NCI-H2081 treated with DMSO at 0.1 percent for 48 hours (cell line): ENCODE data around the gene CLDN20.
"Not testable (repeated sequence)": the region's sequence is repeated elsewhere in the genome, so short reads cannot be mapped to it uniquely, and the experiment has no call there.

Experiments used
- DNase-seq: peaks from one replicate; lab custom pipeline; 2025; lab: John Stamatoyannopoulos, UW

CLDN20 gene

GRCh38 chr6:155263373-155264063 lies at the start of gene CLDN20:
Gene CLDN20 (plus strand): TSS chr6:155264013. CDS start chr6:155275720, 11,707 bp downstream.
- DNase-seq, result no peak

GRCh38 chr6:155215906-155216305 lies 47.9 kb upstream of the CLDN20 start:
- no peak for DNase-seq

GRCh38 chr6:155216312-155217046 lies 47.3 kb upstream of the CLDN20 start:
- peak; percentile 82 for DNase-seq

GRCh38 chr6:155218711-155219110 lies 45.1 kb upstream of the CLDN20 start:
- DNase-seq, result not testable (repeated sequence)

- no peak for DNase-seq
Observed at GRCh38 chr6:155219299-155219698, 44.5 kb upstream of the CLDN20 start.

- DNase-seq, result no peak
Observed at GRCh38 chr6:155219858-155220301, 43.9 kb upstream of the CLDN20 start.

- DNase-seq, result no peak
Observed at GRCh38 chr6:155221086-155221485, 42.7 kb upstream of the CLDN20 start.

GRCh38 chr6:155222506-155222905 lies 41.3 kb upstream of the CLDN20 start:
- no peak for DNase-seq

GRCh38 chr6:155223646-155224451 lies 40.0 kb upstream of the CLDN20 start:
- no peak for DNase-seq

GRCh38 chr6:155224618-155225017 lies 39.2 kb upstream of the CLDN20 start:
- no peak for DNase-seq

- DNase-seq, result no peak
Observed at GRCh38 chr6:155227046-155227445, 36.8 kb upstream of the CLDN20 start.

- no peak for DNase-seq
Observed at GRCh38 chr6:155228546-155229166, 35.2 kb upstream of the CLDN20 start.

GRCh38 chr6:155230975-155231374 lies 32.8 kb upstream of the CLDN20 start:
- not testable (repeated sequence) for DNase-seq

- no peak for DNase-seq
Observed at GRCh38 chr6:155232848-155233247, 31.0 kb upstream of the CLDN20 start.

- DNase-seq, result no peak
Observed at GRCh38 chr6:155234167-155234566, 29.6 kb upstream of the CLDN20 start.

- DNase-seq, result no peak
Observed at GRCh38 chr6:155234687-155235086, 29.1 kb upstream of the CLDN20 start.

GRCh38 chr6:155235087-155235486 lies 28.7 kb upstream of the CLDN20 start:
- no peak for DNase-seq

- DNase-seq, result no peak
Observed at GRCh38 chr6:155237613-155238012, 26.2 kb upstream of the CLDN20 start.

- DNase-seq, result no peak
Observed at GRCh38 chr6:155240905-155241600, 22.8 kb upstream of the CLDN20 start.

- DNase-seq, result no peak
Observed at GRCh38 chr6:155241966-155242365, 21.8 kb upstream of the CLDN20 start.

GRCh38 chr6:155244434-155244833 lies 19.4 kb upstream of the CLDN20 start:
- DNase-seq, result no peak

- DNase-seq, result no peak
Observed at GRCh38 chr6:155245193-155245592, 18.6 kb upstream of the CLDN20 start.
